Thyroid gland (tissue), 4 donors: Measurements from ENCODE around the gene TRABD2B. TPM values are rescaled to one million over a fixed set of nuclear protein-coding genes. Genes with fewer than 3 reads are reported as not detected.

ENCODE experiments used
- DNase-seq, 2 donors: peaks; one replicate each; pipeline ENCODE4 v3.0.0-alpha.2; 2019
- H3K27ac ChIP-seq, 3 donors: fragments of 200-600 bp; sonication (generic); 1 replicate in 2 of 3; 2 replicates in 1 of 3; pipeline ENCODE4 v1.5.1; 2016 to 2019; ENCODE audit warnings: mild to moderate bottlenecking in 1 of 3, moderate library complexity in 1 of 3
- H3K27me3 ChIP-seq: fragments of 200-600 bp; sonication (generic); one replicate; pipeline ENCODE4 v1.5.1; 2019
- H3K36me3 ChIP-seq, 2 donors: fragments of 200-600 bp; sonication (generic); one replicate each; pipeline ENCODE4 v1.5.1; 2016 to 2019
- H3K4me1 ChIP-seq, 2 donors: fragments of 200-600 bp; sonication (generic); one replicate each; pipeline ENCODE4 v1.5.1; 2017 to 2019
- H3K4me3 ChIP-seq, 3 donors: fragments of 200-600 bp; sonication (generic); replicated peaks in 1 of 3; 1 replicate in 2 of 3; 2 replicates in 1 of 3; pipeline ENCODE4 v1.5.1; 2016; ENCODE audit warnings: mild to moderate bottlenecking in 1 of 3
- H3K9me3 ChIP-seq: fragments of 200-600 bp; sonication (generic); one replicate; pipeline ENCODE4 v1.5.1; 2017
- POLR2A ChIP-seq, 2 donors: fragments of 450-650 bp; IDR thresholded peaks; one replicate each; pipeline ENCODE4 v1.6.1; 2017; ENCODE audit warnings: antibody characterized with exemption in 2 of 2, mild to moderate bottlenecking in 2 of 2, moderate library complexity in 1 of 2
- WGBS, 2 donors: methylation state at CpG; one replicate each; pipeline ENCODE4 v1.1.5; 2017; 5-methylcytosine and 5-hydroxymethylcytosine counted together
- intact Hi-C: fragments of 100-400 bp; cut with DNase I; formaldehyde crosslinking; loops from one replicate; pipeline ENCODE4 v1.15.1; 2023
- total RNA-seq, 4 donors: library from RNA; depleted of rRNA; stranded (reverse); fragments of >200 nt; gene quantifications; one replicate each; pipeline ENCODE4 v1.2.3, GENCODE V29; 2016
- TF ChIP-seq, protein P1 (sequence below), 6 experiments: fragments of 200-600 bp in 3 of 6; fragments of 450-650 bp in 3 of 6; sonication (generic) in 3 of 6; IDR thresholded peaks; one replicate each; pipeline ENCODE4 v1.5.1; 2016 to 2019; ENCODE audit warnings: antibody characterized with exemption in 6 of 6, mild to moderate bottlenecking in 2 of 6, inconsistent platforms in 1 of 6, moderate library complexity in 1 of 6

TRABD2B gene
- total RNA-seq, 4 donors from 2014 or later = 0.34 to 1.1 (median 0.63) TPM

DNA sequence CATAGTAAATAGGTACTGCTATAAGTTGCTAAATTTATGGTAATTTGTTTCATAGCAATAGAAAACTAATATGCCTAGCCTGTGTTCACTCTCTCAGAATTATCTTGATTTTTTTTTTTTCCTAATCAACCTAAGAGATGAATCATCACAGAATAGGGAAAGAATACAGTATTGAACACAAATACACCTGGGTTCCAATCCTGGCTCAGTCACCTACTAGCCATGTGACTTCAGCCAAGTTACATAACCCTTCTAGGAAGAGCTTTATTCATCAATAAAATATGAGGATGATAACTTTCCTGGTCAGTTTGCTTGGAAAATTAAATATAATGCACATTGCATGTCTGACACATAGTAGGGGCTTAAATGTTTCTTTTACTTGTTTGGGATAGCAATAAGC, 279.8 kb downstream of the TRABD2B start:
- H3K36me3 ChIP-seq = no peaks in the 10 kb centered on the region
- H3K27ac ChIP-seq = no peak overlapping the region
- no peaks in the 10 kb centered on the region for H3K9me3 ChIP-seq
- H3K27me3 ChIP-seq = peaks cover 8% of the 10 kb centered on the region
- intact Hi-C loops = loop anchor here (10.0 kb wide), 1 partner anchor 533 kb away; no protein-coding TSS in a partner anchor
- no peak for TF ChIP-seq POLR2A (IDR thresholded peaks at IDR 0.05)
- TF ChIP-seq, protein P1, sequence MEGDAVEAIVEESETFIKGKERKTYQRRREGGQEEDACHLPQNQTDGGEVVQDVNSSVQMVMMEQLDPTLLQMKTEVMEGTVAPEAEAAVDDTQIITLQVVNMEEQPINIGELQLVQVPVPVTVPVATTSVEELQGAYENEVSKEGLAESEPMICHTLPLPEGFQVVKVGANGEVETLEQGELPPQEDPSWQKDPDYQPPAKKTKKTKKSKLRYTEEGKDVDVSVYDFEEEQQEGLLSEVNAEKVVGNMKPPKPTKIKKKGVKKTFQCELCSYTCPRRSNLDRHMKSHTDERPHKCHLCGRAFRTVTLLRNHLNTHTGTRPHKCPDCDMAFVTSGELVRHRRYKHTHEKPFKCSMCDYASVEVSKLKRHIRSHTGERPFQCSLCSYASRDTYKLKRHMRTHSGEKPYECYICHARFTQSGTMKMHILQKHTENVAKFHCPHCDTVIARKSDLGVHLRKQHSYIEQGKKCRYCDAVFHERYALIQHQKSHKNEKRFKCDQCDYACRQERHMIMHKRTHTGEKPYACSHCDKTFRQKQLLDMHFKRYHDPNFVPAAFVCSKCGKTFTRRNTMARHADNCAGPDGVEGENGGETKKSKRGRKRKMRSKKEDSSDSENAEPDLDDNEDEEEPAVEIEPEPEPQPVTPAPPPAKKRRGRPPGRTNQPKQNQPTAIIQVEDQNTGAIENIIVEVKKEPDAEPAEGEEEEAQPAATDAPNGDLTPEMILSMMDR (IDR thresholded peaks at IDR 0.05) = no peak
- no peaks in the 10 kb centered on the region for H3K4me1 ChIP-seq
- DNase-seq = no peak
- no peak overlapping the region for H3K4me3 ChIP-seq

DNA sequence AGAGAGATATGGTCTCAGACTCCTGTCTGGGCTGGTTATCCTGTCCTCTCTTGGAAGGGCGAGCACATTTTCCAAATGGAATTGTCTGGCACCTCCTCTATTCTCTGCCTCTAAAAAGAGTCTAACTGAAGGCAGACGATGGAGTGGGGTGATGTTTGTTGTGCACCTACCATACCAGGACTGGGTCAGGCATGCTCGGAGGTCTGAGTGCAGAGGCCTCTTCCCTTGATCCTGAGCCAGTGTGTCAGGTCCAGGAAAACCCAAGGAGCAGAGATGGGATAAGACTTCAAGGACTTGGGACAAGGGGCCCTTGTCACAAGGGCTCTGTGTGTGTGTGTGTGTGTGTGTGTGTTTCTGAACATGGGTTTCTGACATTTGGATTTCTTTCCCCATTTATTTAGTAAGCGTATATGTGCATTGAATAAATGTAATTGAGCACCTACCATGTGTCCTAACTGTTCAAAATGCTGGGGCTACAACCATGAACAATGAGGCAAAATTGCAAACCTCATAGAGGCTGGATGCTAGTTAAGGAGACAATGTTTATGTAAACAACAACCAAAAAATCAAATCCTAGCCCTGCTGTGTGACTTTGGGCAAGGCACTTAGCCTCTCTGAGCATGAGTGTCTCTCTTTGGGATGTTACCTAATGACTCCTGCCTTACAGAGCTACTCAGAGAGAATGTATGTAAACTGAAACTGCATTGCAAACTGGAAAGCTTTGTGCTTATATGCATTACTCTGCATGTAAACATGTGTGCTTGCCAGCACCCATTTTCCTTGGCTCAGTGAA, 283.0 kb downstream of the TRABD2B start:
- no peaks in the 10 kb centered on the region for H3K36me3 ChIP-seq
- no peak for DNase-seq
- peaks cover 28% of the 10 kb centered on the region for H3K27me3 ChIP-seq
- intact Hi-C loops = loop anchor here (10.0 kb wide), 1 partner anchor 529 kb away; no protein-coding TSS in a partner anchor
- H3K4me1 ChIP-seq = peaks cover 12 to 17% of the 10 kb centered on the region in 2 donors
- TF ChIP-seq, protein P1 (IDR thresholded peaks at IDR 0.05) = no peak
- TF ChIP-seq POLR2A (IDR thresholded peaks at IDR 0.05) = no peak
- H3K27ac ChIP-seq = no peak overlapping the region
- no peaks in the 10 kb centered on the region for H3K9me3 ChIP-seq
- WGBS, 2 donors = 76 to 77% methylated on average over 4 of the region's 4 CpGs
- no peak overlapping the region for H3K4me3 ChIP-seq

DNA sequence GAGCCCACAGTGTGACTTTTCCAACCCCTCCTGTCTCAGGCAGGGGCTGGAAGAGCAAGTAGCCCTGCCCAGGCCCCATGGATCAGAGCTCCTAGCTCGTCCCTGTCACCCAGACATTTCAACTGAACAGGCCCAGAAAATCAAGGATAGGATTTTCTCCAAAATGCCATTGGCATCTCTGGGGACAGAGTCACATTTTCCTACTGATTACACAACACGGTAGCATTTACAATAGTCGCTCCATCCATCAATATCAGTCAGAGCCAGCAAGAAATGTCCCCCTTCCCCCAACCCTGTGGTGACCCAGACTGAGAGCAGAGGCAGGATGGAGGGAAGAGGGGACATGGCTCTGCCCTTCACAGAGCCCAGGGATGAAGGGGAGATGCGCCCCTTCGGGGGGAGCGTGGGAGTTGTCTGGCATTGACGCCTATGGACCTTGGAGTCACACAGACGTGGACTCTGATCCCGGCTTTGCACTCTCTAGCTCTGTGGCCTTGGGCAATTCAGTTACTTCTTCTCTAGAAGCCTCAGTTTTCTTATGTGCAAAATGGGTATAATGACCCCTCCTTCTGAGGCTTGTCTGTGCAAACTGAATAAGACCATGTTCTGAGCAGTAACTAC, 283.7 kb downstream of the TRABD2B start:
- no peaks in the 10 kb centered on the region for H3K36me3 ChIP-seq
- TF ChIP-seq, protein P1 (IDR thresholded peaks at IDR 0.05) = no peak
- TF ChIP-seq POLR2A (IDR thresholded peaks at IDR 0.05) = no peak
- intact Hi-C loops = loop anchor here (10.0 kb wide), 1 partner anchor 529 kb away; no protein-coding TSS in a partner anchor
- peaks cover 35% of the 10 kb centered on the region for H3K27me3 ChIP-seq
- H3K4me3 ChIP-seq = no peak overlapping the region
- 79 to 80% methylated on average over 9 of the region's 9 CpGs for WGBS, 2 donors
- H3K9me3 ChIP-seq = no peaks in the 10 kb centered on the region
- no peak for DNase-seq
- H3K27ac ChIP-seq = no peak overlapping the region
- peaks cover 13 to 23% of the 10 kb centered on the region in 2 donors for H3K4me1 ChIP-seq

DNA sequence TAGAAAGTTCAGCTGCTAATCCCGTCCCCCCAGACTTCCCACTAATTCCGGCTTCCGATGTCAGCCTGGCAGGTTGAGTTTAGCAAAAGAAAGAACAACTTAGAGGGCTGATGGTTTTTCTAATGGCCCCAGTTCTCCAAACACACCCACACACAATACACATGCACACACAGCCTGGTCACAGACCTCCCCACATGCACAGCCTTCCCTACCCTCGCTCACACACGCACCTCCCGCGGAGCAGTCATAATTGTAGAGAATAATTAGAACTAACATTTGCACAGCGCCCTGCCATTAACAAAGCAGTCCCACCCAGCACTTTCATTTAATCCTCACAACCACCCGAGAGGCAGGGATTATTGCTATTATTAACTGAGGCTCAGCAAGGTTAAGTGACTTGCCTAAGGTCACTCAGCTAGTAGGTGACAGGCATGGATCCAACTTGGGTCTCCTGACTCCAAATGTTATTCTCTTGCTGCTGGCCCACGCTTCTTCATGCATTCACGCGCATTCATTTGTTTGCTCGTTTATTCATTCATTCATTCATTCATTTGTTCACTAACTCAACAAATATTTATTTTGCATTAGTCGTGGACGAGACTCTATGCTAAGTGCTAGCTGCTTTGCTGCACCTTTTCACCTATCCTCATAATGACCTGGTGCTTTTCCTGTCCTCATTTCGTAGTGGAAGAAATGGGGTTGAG, 284.4 kb downstream of the TRABD2B start:
- intact Hi-C loops = loop anchor here (10.0 kb wide), 1 partner anchor 528 kb away; no protein-coding TSS in a partner anchor
- Histone ChIP-seq H3K4me3 (no peak overlapping the region), H3K27ac (no peak overlapping the region), H3K36me3 (no peaks in the 10 kb centered on the region), H3K9me3 (no peaks in the 10 kb centered on the region), H3K27me3 (peaks cover 35% of the 10 kb centered on the region), H3K4me1 (peaks cover 13 to 23% of the 10 kb centered on the region in 2 donors)
- TF ChIP-seq POLR2A (IDR thresholded peaks at IDR 0.05) = no peak
- TF ChIP-seq, protein P1 (IDR thresholded peaks at IDR 0.05) = no peak
- DNase-seq = no peak
- WGBS, 2 donors = 74 to 77% methylated on average over 16 of the region's 16 CpGs
